A673 (cell line): ENCODE measurements around the gene PLAC9. TPM values are rescaled to one million over a fixed set of nuclear protein-coding genes. Genes with fewer than 3 reads are reported as not detected.

Experiments
- BruUV-seq: library from RNA; stranded (reverse); fragments of 400-500 nt; replicated peaks from 2 replicates; lab custom pipeline; 2021; lab: Mats Ljungman, UMichigan
- CTCF ChIA-PET: fragments of 300-600 bp; sonication (Branson Sonifier 250); formaldehyde crosslinking; loops from one replicate; lab custom pipeline; 2022; ENCODE audit warnings: antibody characterized with exemption; lab: Charles Lee
- POLR2A ChIA-PET: fragments of 300-600 bp; sonication (Branson Sonifier 250); formaldehyde crosslinking; loops from one replicate; lab custom pipeline; 2022; ENCODE audit warnings: antibody characterized with exemption; ENCODE audit not compliant: low non-redundant PET; lab: Charles Lee
- DNase-seq: peaks from one replicate; pipeline ENCODE4 v3.0.0-alpha.2; 2015; ENCODE audit warnings: low spot score
- H3K27ac ChIP-seq: fragments of 200-600 bp; sonication (generic); 2 replicates; pipeline ENCODE4 v1.5.1; 2016; ENCODE audit warnings: mixed run types, low read depth, mild to moderate bottlenecking, mixed read lengths, antibody characterized with exemption, low read length; ENCODE audit not compliant: poor library complexity, severe bottlenecking
- H3K27me3 ChIP-seq: fragments of 200-600 bp; sonication (generic); replicated peaks from 2 replicates; pipeline ENCODE4 v1.6.1; 2017; ENCODE audit warnings: mixed run types, low read depth, mild to moderate bottlenecking, mixed read lengths, antibody characterized with exemption, low read length; ENCODE audit not compliant: insufficient read depth, poor library complexity
- H3K36me3 ChIP-seq: fragments of 200-600 bp; sonication (generic); 2 replicates; pipeline ENCODE4 v1.6.1; 2016; ENCODE audit warnings: mixed run types, mild to moderate bottlenecking, mixed read lengths, antibody characterized with exemption, low read length; ENCODE audit not compliant: insufficient read depth, poor library complexity, severe bottlenecking
- H3K4me1 ChIP-seq: fragments of 200-600 bp; sonication (generic); 2 replicates; pipeline ENCODE4 v1.6.1; 2017; ENCODE audit warnings: mixed run types, mild to moderate bottlenecking, mixed read lengths, antibody characterized with exemption, low read length; ENCODE audit not compliant: insufficient read depth, poor library complexity, severe bottlenecking
- H3K4me3 ChIP-seq: fragments of 200-600 bp; sonication (generic); 2 replicates; pipeline ENCODE4 v1.5.1; 2016; ENCODE audit warnings: low read depth, mixed run types, mild to moderate bottlenecking, mixed read lengths, low read length; ENCODE audit not compliant: poor library complexity, severe bottlenecking
- H3K9me3 ChIP-seq: fragments of 200-600 bp; sonication (generic); 2 replicates; pipeline ENCODE4 v1.6.1; 2016; ENCODE audit warnings: mixed run types, low read depth, mild to moderate bottlenecking, mixed read lengths, antibody characterized with exemption, low read length; ENCODE audit not compliant: poor library complexity, severe bottlenecking
- EZH2 ChIP-seq: fragments of 200-600 bp; sonication (generic); IDR thresholded peaks from 2 replicates; pipeline ENCODE4 v1.6.1; 2017; ENCODE audit warnings: borderline replicate concordance, low read depth, mild to moderate bottlenecking, mixed read lengths, antibody characterized with exemption, low read length; ENCODE audit not compliant: poor library complexity, severe bottlenecking
- intact Hi-C: fragments of 100-400 bp; cut with micrococcal nuclease; formaldehyde crosslinking; loops from one replicate; pipeline ENCODE4 v1.10.0; 2022; ENCODE audit not compliant: unreplicated experiment
- total RNA-seq: library from RNA; stranded (reverse); gene quantifications from 2 replicates; pipeline ENCODE4 v1.2.3, GENCODE V29; 2021
- TF ChIP-seq, protein P1 (sequence below): fragments of 300-800, 200-600 bp; sonication (generic); conservative IDR thresholded peaks from 2 replicates; pipeline ENCODE4 v1.5.1; 2017; ENCODE audit warnings: low read depth, mild to moderate bottlenecking, antibody characterized with exemption, low read length, moderate library complexity, mixed read lengths

Gene PLAC9
- total RNA-seq, 1 experiment from 2014 or later = not detected

DNA sequence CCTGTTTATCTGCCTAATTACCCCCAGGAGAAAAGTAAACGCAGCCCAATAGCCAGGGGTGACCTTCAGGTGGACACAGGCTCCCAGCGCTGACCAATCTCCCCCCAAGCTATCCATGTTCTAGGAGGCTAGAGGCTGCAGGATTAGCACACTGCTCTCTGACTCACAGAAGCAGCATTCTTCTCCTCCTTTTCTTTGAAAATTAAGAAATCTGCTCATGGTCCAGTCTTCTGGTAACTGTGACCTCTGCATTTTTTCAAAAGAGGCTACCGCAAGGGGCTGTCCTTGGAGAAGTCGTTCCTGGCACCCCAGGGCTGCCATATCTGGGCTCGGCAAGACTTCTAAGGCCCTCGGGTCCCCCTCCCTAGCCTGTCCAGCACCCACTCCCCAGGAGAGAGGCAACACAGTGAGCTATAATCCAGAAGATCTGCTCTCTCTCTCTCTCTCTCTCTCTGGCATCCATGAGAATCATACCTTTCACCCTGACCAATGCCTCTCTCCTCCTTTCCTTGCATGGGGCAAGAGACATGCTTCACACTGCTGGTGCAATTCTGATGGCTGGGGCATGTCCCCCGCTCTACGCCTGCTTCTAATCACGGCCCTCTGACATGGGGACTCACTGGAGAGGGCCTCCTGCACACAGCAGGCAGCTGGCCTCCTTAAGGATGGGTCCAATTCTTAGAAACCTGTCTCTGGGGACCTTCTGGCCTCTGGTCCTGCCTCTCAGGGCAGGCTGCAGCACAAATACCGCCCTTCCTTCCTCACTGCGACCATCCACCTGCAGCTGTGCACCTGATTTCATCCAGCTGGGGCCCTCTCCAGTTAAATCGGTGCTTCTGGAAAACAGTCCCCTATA lies 45.5 kb downstream of the PLAC9 start:
- no TSS peak for BruUV-seq
- Histone ChIP-seq H3K27ac (no peak overlapping the region), H3K9me3 (no peaks in the 10 kb centered on the region), H3K4me1 (no peaks in the 10 kb centered on the region), H3K27me3 (no peaks in the 10 kb centered on the region), H3K36me3 (no peaks in the 10 kb centered on the region), H3K4me3 (no peak overlapping the region)
- no peak for DNase-seq
- intact Hi-C loops = no loop called here
- TF ChIP-seq EZH2 = no peak
- TF ChIP-seq, protein P1, sequence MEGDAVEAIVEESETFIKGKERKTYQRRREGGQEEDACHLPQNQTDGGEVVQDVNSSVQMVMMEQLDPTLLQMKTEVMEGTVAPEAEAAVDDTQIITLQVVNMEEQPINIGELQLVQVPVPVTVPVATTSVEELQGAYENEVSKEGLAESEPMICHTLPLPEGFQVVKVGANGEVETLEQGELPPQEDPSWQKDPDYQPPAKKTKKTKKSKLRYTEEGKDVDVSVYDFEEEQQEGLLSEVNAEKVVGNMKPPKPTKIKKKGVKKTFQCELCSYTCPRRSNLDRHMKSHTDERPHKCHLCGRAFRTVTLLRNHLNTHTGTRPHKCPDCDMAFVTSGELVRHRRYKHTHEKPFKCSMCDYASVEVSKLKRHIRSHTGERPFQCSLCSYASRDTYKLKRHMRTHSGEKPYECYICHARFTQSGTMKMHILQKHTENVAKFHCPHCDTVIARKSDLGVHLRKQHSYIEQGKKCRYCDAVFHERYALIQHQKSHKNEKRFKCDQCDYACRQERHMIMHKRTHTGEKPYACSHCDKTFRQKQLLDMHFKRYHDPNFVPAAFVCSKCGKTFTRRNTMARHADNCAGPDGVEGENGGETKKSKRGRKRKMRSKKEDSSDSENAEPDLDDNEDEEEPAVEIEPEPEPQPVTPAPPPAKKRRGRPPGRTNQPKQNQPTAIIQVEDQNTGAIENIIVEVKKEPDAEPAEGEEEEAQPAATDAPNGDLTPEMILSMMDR = no peak
- ChIA-PET CTCF (no interaction called here), POLR2A (no interaction called here)

DNA sequence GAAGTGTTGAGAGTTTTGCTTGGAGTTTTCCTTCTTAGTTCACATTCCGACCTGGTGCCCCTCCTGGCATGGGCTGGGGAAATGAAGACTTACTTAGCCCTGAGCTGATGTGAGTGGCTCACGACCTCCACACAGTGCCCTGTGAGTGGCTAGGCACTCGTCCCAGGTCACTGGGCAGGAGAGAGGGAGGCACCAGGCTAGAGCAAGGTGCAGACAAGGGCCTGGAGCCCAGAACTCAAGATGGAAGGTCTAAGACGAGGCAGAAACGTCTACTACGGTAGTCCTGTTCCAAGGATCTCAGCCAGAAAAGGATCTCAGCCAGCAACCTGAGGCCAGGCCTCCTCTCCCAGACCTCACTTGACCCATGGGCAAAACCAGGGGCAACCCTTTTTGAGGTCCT lies 50.5 kb downstream of the PLAC9 start:
- POLR2A ChIA-PET = no interaction called here
- no peak overlapping the region for H3K4me3 ChIP-seq
- CTCF ChIA-PET = no interaction called here
- intact Hi-C loops = no loop called here
- H3K27me3 ChIP-seq = no peaks in the 10 kb centered on the region
- no peaks in the 10 kb centered on the region for H3K36me3 ChIP-seq
- H3K9me3 ChIP-seq = no peaks in the 10 kb centered on the region
- peaks cover 12% of the 10 kb centered on the region for H3K4me1 ChIP-seq
- H3K27ac ChIP-seq = no peak overlapping the region
- no peak for TF ChIP-seq EZH2
- TF ChIP-seq, protein P1 = no peak
- DNase-seq = no peak
- BruUV-seq = no TSS peak

DNA sequence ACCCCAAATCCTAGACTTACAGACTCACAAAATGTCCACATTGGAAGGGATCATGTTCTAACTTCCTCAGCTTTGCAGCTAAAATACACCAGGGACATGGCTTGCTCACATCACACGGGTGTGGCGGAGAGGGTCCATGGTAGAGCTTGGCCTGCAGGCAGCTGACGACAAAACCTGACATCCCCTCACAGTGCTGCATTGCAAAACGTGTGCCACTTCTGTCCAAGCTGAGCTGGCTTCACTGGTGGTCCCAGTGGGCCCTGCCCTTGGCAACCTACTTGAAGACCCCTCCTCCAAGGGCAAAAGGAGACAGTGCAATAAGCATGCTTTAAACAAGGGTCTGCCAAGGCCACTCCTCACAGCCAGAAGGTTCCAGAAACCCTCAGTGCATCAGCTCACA lies 50.9 kb downstream of the PLAC9 start:
- ChIA-PET POLR2A (no interaction called here), CTCF (interaction anchor here (0.8 kb wide), 1 partner anchor 20 kb away, joined by 5 read pairs; no protein-coding TSS in a partner anchor)
- no peak for DNase-seq
- no TSS peak for BruUV-seq
- intact Hi-C loops = no loop called here
- Histone ChIP-seq H3K4me3 (no peak overlapping the region), H3K27ac (no peak overlapping the region), H3K4me1 (peaks cover 12% of the 10 kb centered on the region), H3K9me3 (no peaks in the 10 kb centered on the region), H3K36me3 (no peaks in the 10 kb centered on the region), H3K27me3 (no peaks in the 10 kb centered on the region)
- TF ChIP-seq EZH2 = no peak
- TF ChIP-seq, protein P1 = no peak
